Left lobe of liver (tissue), 2 donors: ENCODE results near the gene CEMIP. TPM values are rescaled to one million over a fixed set of nuclear protein-coding genes. Genes with fewer than 3 reads are reported as not detected.
A peak's percentile ranks its signal among the peaks of the same experiment; 100 is the strongest.

Experiments
- ATAC-seq: fragments of 200-7000 bp; cut with Tn5 transposase; one replicate; pipeline ENCODE4 v1.9.1; 2020; ENCODE audit warnings: mild to moderate bottlenecking, moderate library complexity
- DNase-seq: peaks from one replicate; pipeline ENCODE4 v3.0.0-alpha.2; 2020; ENCODE audit warnings: low spot score
- total RNA-seq: library from RNA; stranded (reverse); gene quantifications from one replicate; pipeline ENCODE4 v1.2.1, GENCODE V29; 2021
- donor health status: DM: no; HTN: no; CAD: no; lungs with moderate emphysema.
- donor health status: DM: no; HTN: yes; CAD: no.

CEMIP gene, protein sequence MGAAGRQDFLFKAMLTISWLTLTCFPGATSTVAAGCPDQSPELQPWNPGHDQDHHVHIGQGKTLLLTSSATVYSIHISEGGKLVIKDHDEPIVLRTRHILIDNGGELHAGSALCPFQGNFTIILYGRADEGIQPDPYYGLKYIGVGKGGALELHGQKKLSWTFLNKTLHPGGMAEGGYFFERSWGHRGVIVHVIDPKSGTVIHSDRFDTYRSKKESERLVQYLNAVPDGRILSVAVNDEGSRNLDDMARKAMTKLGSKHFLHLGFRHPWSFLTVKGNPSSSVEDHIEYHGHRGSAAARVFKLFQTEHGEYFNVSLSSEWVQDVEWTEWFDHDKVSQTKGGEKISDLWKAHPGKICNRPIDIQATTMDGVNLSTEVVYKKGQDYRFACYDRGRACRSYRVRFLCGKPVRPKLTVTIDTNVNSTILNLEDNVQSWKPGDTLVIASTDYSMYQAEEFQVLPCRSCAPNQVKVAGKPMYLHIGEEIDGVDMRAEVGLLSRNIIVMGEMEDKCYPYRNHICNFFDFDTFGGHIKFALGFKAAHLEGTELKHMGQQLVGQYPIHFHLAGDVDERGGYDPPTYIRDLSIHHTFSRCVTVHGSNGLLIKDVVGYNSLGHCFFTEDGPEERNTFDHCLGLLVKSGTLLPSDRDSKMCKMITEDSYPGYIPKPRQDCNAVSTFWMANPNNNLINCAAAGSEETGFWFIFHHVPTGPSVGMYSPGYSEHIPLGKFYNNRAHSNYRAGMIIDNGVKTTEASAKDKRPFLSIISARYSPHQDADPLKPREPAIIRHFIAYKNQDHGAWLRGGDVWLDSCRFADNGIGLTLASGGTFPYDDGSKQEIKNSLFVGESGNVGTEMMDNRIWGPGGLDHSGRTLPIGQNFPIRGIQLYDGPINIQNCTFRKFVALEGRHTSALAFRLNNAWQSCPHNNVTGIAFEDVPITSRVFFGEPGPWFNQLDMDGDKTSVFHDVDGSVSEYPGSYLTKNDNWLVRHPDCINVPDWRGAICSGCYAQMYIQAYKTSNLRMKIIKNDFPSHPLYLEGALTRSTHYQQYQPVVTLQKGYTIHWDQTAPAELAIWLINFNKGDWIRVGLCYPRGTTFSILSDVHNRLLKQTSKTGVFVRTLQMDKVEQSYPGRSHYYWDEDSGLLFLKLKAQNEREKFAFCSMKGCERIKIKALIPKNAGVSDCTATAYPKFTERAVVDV (N-terminal part only)
- 0.50 TPM for total RNA-seq

DNA sequence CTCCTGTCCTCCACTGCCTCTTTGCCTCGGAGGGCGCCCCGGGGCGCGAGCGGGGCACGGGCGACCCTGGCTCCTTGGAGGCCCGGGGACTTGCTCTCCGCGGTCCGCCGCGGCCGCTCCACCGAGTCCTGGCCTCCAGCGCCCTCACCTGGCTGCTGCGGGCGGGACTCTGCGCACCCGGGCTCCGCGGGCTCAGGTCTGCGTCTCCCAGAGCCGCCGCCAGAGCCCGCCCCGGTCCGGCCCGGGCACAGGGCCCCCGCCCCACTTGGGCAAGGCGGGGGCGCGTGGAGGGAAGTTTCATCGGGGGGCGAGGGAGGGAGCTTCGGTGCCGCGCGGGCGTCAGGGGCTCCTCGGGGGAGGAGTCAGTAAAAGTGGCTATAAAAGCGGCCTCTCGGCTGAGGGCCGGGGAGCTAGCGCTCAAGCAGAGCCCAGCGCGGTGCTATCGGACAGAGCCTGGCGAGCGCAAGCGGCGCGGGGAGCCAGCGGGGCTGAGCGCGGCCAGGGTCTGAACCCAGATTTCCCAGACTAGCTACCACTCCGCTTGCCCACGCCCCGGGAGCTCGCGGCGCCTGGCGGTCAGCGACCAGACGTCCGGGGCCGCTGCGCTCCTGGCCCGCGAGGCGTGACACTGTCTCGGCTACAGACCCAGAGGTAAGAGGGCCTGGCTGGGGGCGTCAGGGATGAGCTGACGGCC is at the start of gene CEMIP:
Gene CEMIP, plus strand, starts transcription at position 407 of the 694 bp plus-strand sequence. CDS start 94,510 bp downstream, outside the sequence.
- peak; percentile 93 for ATAC-seq
- peak; percentile 72 for DNase-seq

DNA sequence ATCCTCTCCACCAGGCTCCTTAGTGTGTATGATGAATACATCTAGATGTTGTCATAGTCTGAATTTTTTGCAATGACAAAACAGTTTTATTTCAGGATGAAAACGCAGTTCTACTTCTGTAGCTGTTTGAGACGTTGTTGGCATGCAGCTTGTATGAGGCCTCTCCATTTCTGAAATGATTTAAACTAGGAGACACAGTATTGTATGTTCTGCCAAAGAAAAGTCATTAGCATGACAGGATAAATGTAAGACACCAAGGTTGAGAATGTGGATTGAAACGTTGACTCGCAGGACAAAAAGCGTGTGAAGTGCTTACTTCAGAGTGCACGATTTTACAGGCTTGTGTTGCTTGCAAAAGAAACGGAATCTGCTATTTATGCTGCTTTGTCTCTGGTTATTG is 48.8 kb upstream of the CEMIP start:
- ATAC-seq (no peak), DNase-seq (no peak)

DNA sequence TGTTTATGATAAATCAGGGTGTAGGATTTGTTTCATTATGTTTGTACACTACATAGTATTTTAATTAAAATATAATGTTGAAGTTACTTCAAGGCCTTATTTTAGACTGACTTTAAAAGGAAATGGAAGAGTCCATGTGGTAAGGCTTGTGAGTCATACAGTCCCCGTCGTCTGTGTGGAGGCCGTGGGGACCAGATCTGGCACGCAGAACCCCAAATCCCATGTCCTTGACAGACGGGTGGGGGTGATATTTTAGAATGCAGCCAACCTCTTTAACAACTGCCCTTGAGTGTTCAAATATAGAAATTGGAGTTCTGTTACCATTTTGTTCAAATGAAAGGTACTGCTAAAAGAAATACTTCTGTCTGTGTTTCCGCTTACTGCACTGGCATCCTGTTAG is 48.2 kb upstream of the CEMIP start:
- no peak for DNase-seq
- ATAC-seq: no peak

DNA sequence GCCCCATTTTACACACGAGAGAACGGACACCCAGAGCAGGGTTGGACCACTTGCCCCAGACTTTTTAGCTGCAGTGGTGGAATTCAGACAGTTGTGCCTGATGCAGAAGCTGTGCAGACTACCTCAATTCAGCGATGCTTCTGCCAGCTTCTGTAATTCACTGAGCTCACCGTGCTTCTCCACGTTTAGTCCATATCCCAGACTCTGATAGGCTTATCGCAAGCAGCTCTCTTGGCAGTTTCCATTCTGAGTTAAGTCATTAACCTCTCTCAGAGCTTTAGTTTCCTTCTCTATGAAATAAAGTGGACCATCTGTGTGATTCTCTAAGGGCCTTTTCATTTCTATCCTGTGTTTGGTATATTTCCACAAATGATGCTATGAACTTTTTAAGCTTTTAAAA is 47.0 kb upstream of the CEMIP start:
- no peak for ATAC-seq
- no peak for DNase-seq

DNA sequence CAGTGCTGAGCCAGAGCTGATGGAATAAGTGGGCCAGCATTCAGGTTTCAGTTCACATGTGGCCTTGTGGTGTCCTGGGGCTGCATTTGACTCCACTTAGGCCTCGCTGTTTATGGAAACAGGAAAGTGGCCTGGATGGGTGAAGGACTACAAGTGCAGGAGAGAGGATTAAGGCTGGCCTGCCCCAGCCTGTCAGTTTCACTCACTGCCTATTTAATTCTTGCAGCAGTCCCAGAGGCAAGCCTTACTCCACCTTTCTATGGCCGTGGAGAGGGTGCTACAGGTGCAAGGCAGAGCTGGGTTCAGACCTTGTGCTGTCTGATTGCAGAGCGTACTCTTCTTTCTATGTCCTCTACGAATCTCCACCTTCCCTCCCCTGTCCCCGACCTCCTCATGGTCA is 46.4 kb upstream of the CEMIP start:
- no peak for ATAC-seq

DNA sequence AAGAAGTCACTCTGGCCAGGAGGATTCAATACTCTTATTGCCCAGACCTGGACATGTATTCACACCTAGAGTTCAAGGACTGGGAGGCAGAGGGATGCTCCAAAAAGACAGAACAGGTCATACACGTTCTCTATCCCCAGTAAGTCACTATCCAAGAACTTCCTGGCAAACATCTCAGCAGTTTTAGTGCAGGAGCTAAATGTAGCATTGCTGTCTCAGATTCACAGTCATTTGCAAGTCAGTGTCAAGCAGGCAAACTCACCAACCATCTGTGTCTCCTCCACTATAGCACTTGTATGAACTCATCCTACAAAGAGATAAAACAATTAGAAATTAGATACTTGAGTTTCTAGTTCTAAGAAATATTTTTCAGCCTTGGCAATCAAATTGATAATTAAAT is 45.7 kb upstream of the CEMIP start:
- DNase-seq: no peak
- ATAC-seq: no peak

More for the DNA sequence above, 46.4 kb upstream of the CEMIP start:
- no peak for DNase-seq

DNA sequence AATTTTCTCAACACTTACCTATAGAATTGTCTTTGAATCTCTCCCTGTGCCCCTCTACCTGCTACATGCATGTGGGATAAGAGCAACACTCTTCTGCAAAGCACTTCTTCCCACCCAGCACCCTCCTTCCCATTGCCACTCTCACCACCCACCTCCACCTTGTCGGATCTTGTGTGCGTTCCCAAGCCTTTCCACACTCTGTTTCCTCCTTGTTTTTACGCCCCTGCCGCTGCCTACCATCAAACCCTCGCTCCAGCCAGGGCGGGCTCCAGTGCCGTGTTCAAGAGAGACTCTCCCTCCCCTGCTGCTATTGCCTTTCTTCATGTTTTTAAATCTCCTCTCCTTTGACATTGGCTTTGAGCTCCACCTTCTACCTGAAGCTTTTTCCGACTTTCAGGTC is 43.8 kb upstream of the CEMIP start:
- no peak for DNase-seq
- no peak for ATAC-seq

DNA sequence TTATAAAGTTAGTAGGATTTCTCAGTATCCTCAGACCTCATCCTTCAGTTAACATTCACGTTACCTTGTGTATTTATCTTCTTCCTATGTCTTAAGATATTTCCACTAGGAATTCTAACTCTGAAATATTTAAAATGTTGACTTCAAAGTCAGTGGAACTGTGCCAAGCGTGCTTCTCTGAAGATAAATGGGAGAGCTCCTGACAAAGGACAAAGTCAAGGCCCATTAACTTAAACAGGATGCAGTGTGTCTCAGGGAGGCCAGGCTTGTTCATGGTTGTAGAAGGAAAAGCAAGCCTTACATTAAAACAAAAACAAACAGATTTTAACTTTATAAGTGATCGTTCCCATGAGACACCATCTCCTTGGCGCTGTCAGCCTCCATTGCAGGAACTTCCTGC is 42.6 kb upstream of the CEMIP start:
- no peak for DNase-seq
- no peak for ATAC-seq

DNA sequence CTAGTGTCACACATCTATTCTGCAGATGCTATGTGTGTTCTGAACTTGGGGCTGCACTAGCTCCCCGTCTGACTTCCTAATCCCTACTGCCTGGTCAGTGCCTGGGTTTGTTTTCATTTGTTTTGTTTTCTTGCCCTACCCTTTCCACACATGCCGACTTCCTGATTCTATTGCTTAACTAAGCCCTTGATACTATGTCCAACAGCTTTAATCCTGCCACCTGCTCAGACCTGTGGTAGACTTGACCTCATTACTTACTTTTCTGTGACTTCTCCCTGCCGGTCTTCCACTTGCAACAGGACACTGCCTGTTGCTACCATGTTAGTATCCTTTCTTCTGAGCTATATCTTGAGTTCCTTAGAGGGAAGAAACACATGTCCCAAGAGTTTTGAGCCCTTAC is 39.3 kb upstream of the CEMIP start:
- DNase-seq (no peak), ATAC-seq (no peak)

DNA sequence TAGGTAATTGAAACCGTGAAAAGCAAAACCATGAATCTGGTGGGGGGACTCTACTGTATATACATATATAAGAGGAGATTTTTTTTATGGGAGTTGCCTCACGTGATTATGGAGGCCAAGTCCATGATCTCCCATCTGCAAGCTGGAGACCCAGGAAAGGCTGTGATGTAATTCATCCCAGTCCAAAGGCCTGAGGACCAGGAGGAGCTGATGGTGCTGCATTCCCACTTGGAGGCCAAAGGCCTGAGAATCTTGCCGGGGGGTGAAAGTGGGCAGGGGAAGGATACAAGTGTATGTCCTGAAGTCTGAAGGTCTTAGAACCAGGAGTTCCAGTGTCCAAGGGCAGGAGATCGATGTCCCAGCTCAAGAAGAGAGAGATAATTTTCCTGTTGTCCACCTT is 37.1 kb upstream of the CEMIP start:
- DNase-seq (no peak), ATAC-seq (no peak)

DNA sequence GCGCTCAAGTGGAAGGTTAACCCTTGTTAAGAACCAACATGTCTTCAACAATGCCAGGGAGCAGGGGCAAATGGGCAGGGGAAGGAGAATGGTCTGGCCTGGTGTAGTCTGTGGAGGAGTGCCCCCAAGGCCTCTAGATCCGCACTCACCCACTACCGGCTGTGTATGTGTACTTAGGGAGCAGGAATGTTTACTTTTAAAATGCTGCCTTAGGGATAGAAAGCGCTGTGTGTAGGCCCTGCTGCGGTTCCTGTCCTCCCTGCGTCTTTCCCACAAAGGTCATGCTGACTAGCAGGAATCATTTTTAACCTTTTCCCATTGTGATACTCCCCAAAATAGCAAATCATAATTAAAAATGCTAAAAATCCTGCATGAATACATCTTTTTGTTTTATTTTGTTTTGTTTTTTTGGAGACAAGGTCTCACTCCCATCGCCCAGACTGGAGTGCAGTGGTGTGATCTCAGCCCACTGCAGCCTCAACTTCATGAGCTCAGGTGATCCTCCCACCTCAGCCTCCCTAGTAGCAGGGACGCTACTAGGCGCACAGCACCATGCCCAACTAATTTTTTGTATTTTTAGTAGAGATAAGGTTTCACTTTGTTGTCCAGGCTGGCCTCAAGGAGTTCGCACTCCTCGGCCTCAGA is 35.9 kb upstream of the CEMIP start:
- ATAC-seq (no peak), DNase-seq (no peak)

DNA sequence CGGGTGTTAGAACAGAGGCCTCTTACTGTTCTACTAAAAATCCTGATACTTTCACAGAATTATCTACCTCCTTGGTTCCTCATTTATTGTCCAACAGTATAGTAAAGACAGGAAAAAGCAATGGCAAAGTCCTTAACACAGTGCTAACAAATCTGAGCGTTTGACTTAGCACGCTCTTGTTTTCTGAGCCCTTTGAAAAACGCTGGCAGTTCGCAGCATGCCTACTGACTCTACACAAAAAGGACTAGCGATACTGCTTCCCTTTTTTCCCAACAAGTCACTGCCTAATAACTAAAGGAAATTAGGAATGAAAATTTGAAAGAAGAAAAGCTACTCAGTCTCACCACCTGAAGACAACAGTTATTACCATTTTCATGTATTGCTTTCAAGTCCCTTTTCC is 34.8 kb upstream of the CEMIP start:
- DNase-seq (no peak), ATAC-seq (no peak)

DNA sequence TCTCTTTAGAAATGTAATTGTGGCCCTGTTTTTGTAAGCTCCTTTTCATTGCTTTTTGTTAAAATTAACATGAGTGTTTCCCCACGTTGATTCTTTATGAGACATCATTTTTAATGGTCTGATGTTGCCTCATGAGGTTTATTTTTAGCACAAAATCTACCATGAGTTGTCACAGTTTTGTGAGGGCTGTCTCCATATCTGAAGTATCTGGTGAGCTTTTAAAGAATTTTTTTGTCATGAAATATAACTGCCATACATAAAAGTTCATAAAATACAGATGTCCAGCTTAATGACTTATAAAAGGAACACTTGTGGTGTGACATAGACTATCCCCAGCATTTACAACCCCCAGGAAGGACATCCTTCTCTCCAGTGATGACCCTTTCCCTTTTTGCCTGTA is 34.3 kb upstream of the CEMIP start:
- no peak for ATAC-seq
- DNase-seq: no peak

DNA sequence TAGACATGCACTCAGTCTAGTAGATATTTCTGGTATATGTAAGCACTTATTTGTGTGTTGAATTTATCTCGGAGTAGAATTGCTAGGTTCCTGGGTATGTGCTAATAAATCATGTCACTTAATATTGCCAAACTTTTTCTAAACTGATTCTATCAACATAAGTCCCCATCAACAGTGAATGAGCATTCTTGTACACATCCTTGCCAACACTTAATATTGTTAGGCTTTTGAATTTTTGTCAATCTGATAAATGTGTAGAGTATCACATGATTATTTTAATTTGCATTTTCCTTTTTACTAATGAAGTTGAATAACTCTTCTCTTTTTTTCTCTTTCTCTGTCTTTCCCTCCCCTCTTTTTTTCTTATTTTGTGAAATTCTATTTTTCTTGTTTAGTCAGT is 33.3 kb upstream of the CEMIP start:
- ATAC-seq (no peak), DNase-seq (no peak)

DNA sequence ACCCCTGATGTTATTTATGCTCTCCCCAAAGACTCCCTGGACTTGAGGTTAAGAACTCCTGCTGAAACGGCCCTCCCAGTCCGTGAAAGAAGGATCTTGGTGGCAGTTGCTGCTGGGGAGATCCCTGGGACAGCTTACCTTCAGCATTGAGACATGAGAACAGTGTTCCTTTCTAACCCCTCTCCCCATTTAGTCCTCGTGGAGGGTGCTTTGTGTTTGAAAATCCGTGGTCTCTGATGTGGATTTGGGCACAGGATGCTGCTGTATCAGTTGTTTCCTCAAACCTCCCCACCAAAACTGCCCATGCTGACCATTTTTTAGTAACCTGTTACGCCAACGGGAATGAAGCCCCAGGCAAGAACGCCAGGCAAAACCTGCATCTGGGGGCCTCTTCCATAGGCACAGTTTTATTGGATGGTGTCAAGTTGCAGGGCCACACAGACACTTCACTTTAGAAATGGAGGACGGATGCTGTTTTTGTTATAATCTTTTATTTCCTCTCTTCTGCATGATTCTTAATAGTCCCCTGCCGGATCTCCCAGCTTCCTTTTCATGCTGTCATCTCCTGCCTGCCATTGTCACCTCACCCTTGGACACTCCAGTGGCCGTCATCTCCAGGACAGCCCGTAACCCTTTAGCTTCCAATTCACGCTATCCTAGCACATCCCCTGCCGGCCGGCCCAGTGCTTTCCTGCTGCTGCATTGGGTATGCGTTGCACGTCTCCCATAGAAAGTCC is 31.7 kb upstream of the CEMIP start:
- ATAC-seq (no peak), DNase-seq (no peak)

DNA sequence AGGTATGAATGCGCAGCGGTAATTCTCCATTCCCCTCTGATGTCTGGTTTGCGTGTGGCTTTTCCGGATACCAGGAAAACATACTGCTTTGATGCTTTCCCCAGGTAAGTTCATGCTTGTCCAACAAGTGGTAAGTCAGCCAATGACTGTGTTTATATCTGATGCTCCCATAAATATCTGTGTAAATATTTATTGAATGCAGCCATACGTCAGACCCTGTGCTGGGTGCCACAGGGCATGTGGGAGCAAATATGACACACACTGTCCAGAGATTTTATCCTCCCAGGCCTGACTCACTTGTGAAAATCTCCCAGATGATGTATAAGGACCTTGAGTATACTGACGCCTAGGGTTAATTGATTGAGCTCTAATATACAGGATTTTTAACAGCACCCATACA is 29.6 kb upstream of the CEMIP start:
- DNase-seq (no peak), ATAC-seq (no peak)

DNA sequence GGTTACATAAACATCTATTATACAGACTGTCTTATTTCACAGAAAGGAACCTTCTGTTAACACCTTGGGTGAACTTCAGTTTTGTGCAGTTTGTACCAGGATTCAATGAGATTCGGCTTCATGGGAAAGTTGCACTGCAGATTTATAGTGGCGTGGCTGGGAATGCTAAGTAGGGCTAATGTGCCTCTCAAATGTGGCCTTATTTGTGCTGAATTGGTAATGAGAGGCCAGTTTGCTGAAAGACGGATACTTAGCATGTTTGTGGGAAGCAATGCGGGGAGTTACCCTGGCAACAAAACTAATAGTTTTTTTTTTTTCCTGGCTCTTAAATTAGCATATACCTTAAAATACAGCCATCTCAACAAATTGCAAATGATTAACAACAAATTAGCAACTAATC is 28.6 kb upstream of the CEMIP start:
- DNase-seq: no peak
- no peak for ATAC-seq

DNA sequence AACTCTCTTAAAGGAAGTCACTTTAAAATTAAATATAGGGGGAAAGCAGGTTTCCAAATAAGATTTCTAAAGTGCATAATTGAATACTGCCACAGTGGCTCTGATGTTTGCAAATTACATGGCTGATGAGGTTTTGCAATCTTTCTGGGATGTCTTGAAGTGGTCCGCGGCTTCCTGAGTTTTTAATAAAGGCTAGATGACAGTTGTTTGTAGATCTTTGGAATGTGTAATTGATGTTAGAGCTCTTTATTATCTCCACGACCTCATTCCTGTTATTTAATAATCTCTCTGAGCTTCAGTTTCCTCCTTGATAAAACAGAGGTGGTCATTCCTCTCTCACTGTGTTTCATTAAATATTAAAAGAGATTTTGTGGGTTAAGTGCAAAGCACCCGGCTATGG is 27.0 kb upstream of the CEMIP start:
- ATAC-seq: no peak
- DNase-seq: no peak

DNA sequence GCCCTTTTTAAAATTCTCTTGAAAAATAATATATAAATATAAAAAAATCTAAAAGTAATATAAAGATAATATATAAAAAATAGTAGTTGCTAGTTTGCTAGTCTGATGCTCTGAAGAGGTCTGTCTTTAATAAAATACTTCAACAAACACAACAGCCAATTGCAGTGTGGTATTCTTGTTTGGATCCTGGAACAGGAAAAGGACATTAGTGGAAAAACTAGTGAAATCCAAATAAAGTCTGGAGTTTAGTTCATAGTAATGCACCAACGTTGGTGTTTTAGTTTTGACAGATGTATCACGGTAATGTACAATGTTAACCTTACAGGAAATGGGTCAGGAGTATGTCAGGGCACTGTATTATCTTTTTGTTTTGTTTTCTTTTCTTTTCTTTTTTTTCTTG is 26.0 kb upstream of the CEMIP start:
- DNase-seq: no peak
- no peak for ATAC-seq

DNA sequence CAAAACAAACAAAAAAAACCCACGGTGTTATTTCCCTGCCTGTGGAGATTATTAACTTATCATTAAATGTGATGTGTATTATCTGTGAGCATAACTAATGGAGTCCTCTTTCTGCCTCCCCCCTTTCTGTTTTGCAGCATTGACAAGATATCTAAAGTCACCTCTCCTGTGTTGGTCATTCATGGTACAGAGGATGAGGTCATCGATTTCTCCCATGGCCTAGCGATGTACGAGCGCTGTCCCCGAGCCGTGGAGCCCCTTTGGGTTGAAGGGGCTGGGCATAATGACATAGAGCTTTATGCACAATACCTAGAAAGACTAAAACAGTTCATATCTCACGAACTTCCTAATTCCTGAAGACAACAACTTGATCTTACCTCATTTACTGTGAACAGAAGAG is 25.2 kb upstream of the CEMIP start:
- DNase-seq (no peak), ATAC-seq (no peak)
